HepG2 (cell line): ENCODE data around the gene BABAM2. TPM values are rescaled to one million over a fixed set of nuclear protein-coding genes. Genes with fewer than 3 reads are reported as not detected.

Experiments used
- polyA plus RNA-seq, 8 experiments: library from polyadenylated mRNA; depleted of rRNA in 3 of 8; stranded (reverse) in 7 of 8; unstranded in 1 of 8; fragments of >200 nt; fragmentation: Illumina TruSeq in 4 of 8; extraction: Trizol in 4 of 8; gene quantifications; 2 replicates each; pipeline versions ENCODE4 v1.2.1 to v1.2.3, GENCODE V29; 2011 to 2016; ENCODE audit warnings: low read depth in 4 of 8, missing spikeins in 1 of 8, mixed read lengths in 1 of 8; ENCODE audit not compliant: insufficient read depth in 1 of 8
- total RNA-seq, 5 experiments: library from RNA; depleted of rRNA; stranded (reverse); fragments of >200 nt; fragmentation: Illumina TruSeq; extraction: Trizol; gene quantifications; 2 replicates each; pipeline ENCODE4 v1.2.3, GENCODE V29; 2016; ENCODE audit warnings: low read depth in 1 of 5
- TF ChIP-seq, protein P1 (sequence below), 2 experiments: fragments of 450-650 bp in 1 of 2; sonication (generic) in 1 of 2; formaldehyde crosslinking in 1 of 2; IDR thresholded peaks; 2 replicates each; pipeline versions ENCODE4 v1.6.1 to v1.8.0; 2016 to 2022; ENCODE audit warnings: antibody characterized with exemption in 1 of 2, mild to moderate bottlenecking in 1 of 2, missing genetic modification reagents in 1 of 2

Gene BABAM2
- total and polyA plus RNA-seq, 2 of the 13 experiments (the other 11 are each of a cell fraction or from before 2014, with no cell fraction given) = 24.9 to 28.0 TPM

DNA sequence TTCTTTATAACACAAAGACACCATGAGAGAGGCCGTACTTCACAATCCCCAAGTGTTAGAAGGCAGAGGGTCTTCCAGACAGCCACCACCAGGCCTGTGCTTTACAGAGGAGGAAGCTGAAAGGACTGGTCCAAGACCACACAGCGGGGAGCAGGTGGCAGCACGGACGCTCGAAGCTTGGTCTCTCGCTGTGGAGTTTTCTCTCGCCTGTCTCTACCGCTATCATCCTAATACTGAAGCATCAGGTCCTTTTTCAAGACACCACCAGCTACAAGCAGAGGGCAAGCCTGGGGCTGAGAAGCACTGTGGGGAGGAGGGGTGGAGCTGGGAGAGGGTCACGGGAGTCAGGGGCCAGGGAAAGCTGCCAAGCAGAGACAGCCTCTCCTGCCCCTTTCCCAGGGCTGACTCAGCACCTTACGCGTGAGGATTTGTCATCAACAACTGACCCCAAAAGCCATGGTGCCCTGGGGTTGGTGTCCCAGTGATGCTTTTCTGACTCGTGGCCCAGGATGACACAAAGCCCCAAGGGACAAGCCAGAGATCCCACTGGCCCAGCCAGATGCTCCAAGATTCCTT, 470.3 kb downstream of the BABAM2 start (continued):
- TF ChIP-seq, protein P1, sequence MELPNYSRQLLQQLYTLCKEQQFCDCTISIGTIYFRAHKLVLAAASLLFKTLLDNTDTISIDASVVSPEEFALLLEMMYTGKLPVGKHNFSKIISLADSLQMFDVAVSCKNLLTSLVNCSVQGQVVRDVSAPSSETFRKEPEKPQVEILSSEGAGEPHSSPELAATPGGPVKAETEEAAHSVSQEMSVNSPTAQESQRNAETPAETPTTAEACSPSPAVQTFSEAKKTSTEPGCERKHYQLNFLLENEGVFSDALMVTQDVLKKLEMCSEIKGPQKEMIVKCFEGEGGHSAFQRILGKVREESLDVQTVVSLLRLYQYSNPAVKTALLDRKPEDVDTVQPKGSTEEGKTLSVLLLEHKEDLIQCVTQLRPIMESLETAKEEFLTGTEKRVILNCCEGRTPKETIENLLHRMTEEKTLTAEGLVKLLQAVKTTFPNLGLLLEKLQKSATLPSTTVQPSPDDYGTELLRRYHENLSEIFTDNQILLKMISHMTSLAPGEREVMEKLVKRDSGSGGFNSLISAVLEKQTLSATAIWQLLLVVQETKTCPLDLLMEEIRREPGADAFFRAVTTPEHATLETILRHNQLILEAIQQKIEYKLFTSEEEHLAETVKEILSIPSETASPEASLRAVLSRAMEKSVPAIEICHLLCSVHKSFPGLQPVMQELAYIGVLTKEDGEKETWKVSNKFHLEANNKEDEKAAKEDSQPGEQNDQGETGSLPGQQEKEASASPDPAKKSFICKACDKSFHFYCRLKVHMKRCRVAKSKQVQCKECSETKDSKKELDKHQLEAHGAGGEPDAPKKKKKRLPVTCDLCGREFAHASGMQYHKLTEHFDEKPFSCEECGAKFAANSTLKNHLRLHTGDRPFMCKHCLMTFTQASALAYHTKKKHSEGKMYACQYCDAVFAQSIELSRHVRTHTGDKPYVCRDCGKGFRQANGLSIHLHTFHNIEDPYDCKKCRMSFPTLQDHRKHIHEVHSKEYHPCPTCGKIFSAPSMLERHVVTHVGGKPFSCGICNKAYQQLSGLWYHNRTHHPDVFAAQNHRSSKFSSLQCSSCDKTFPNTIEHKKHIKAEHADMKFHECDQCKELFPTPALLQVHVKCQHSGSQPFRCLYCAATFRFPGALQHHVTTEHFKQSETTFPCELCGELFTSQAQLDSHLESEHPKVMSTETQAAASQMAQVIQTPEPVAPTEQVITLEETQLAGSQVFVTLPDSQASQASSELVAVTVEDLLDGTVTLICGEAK (IDR thresholded peaks at IDR 0.05) = no peak
- TF ChIP-seq, protein P1 (CRISPR knock-in tag; IDR thresholded peaks at IDR 0.05) = no peak
